CD14-positive monocyte (primary cell): ENCODE data around the gene PRR33. TPM values are rescaled to one million over a fixed set of nuclear protein-coding genes. Genes with fewer than 3 reads are reported as not detected.

Source experiments
- DNase-seq, 3 donors: peaks; one replicate each; pipeline ENCODE4 v3.0.0-alpha.2; 2011 to 2022
- H2AFZ ChIP-seq: 2 replicates; pipeline ENCODE4 v1.6.0; 2012; ENCODE audit warnings: mild to moderate bottlenecking, low read depth, low read length, inconsistent platforms; ENCODE audit not compliant: insufficient read depth, poor library complexity, severe bottlenecking
- H3K27ac ChIP-seq, 2 donors: 1 replicate in 1 of 2; 2 replicates in 1 of 2; pipeline ENCODE4 v1.5.1; 2012 to 2013; ENCODE audit warnings: low read length in 2 of 2, control low read depth in 1 of 2, inconsistent platforms in 1 of 2, low read depth in 1 of 2, mild to moderate bottlenecking in 1 of 2
- H3K27me3 ChIP-seq, 2 donors: one replicate each; pipeline versions ENCODE4 v1.6.0 to v1.6.1; 2011 to 2013; ENCODE audit warnings: low read length in 2 of 2; ENCODE audit not compliant: control insufficient read depth in 2 of 2, insufficient read depth in 2 of 2
- H3K36me3 ChIP-seq, 2 donors: replicated peaks in 1 of 2; 1 replicate in 1 of 2; 2 replicates in 1 of 2; pipeline versions ENCODE4 v1.5.1 to v1.6.1; 2012 to 2013; ENCODE audit warnings: low read length in 2 of 2, control low read depth in 1 of 2, inconsistent platforms in 1 of 2, mild to moderate bottlenecking in 1 of 2; ENCODE audit not compliant: insufficient read depth in 2 of 2, control insufficient read depth in 1 of 2
- H3K4me1 ChIP-seq, 2 donors: 1 replicate in 1 of 2; 2 replicates in 1 of 2; pipeline versions ENCODE4 v1.5.1 to v1.6.1; 2012 to 2013; ENCODE audit warnings: low read length in 2 of 2, control low read depth in 1 of 2, inconsistent platforms in 1 of 2, mild to moderate bottlenecking in 1 of 2, moderate library complexity in 1 of 2; ENCODE audit not compliant: insufficient read depth in 2 of 2, control insufficient read depth in 1 of 2
- H3K4me2 ChIP-seq: replicated peaks from 2 replicates; pipeline ENCODE3; 2012; ENCODE audit warnings: low read length, moderate library complexity, mild to moderate bottlenecking; ENCODE audit not compliant: poor library complexity, severe bottlenecking; ENCODE audit errors: extremely low read depth
- H3K4me3 ChIP-seq, 3 experiments: fragments of 200-600 bp in 1 of 3; sonication (generic) in 1 of 3; replicated peaks in 1 of 3; 1 replicate in 2 of 3; 2 replicates in 1 of 3; pipeline ENCODE4 v1.5.1; 2011 to 2013; ENCODE audit warnings: low read length in 3 of 3, mild to moderate bottlenecking in 3 of 3, control low read depth in 2 of 3, low read depth in 2 of 3, inconsistent platforms in 1 of 3, moderate library complexity in 1 of 3
- H3K79me2 ChIP-seq: 2 replicates; pipeline ENCODE4 v1.6.0; 2012; ENCODE audit warnings: mild to moderate bottlenecking, control low read depth, inconsistent platforms, low read length, moderate library complexity; ENCODE audit not compliant: insufficient read depth
- H3K9ac ChIP-seq: 2 replicates; pipeline ENCODE4 v1.6.0; 2017; ENCODE audit warnings: low read length, mild to moderate bottlenecking; ENCODE audit not compliant: insufficient read depth, poor library complexity, severe bottlenecking
- H3K9me3 ChIP-seq, 2 donors: replicated peaks in 1 of 2; 1 replicate in 1 of 2; 2 replicates in 1 of 2; pipeline versions ENCODE4 v1.5.1 to v1.6.1; 2012 to 2013; ENCODE audit warnings: low read length in 2 of 2, control low read depth in 1 of 2; ENCODE audit not compliant: control insufficient read depth in 1 of 2, insufficient read depth in 1 of 2
- H4K20me1 ChIP-seq: 2 replicates; pipeline ENCODE4 v1.6.0; 2012; ENCODE audit warnings: mild to moderate bottlenecking, low read length, control low read depth, moderate library complexity; ENCODE audit not compliant: insufficient read depth
- H3K27ac Mint-ChIP-seq, 7 donors: one replicate each; pipeline ENCODE4 v1.8.0; 2020; ENCODE audit warnings: mild to moderate bottlenecking in 7 of 7, mixed read lengths in 7 of 7, moderate library complexity in 6 of 7, inconsistent platforms in 2 of 7
- H3K27me3 Mint-ChIP-seq, 3 donors: one replicate each; pipeline ENCODE4 v1.8.0; 2021 to 2022; ENCODE audit warnings: low read depth in 3 of 3, mild to moderate bottlenecking in 3 of 3, mixed read lengths in 3 of 3, moderate library complexity in 3 of 3, inconsistent platforms in 1 of 3
- H3K36me3 Mint-ChIP-seq, 2 donors: one replicate each; pipeline ENCODE4 v1.8.0; 2020; ENCODE audit warnings: mixed read lengths in 2 of 2, inconsistent platforms in 1 of 2, mild to moderate bottlenecking in 1 of 2
- H3K4me1 Mint-ChIP-seq: one replicate; pipeline ENCODE4 v1.8.0; 2020; ENCODE audit warnings: mild to moderate bottlenecking, mixed read lengths
- H3K4me3 Mint-ChIP-seq, 2 donors: one replicate each; pipeline ENCODE4 v1.8.0; 2020; ENCODE audit warnings: mild to moderate bottlenecking in 2 of 2, mixed read lengths in 2 of 2, moderate library complexity in 1 of 2
- H3K9me3 Mint-ChIP-seq, 7 donors: one replicate each; pipeline ENCODE4 v1.8.0; 2020 to 2022; ENCODE audit warnings: mixed read lengths in 7 of 7, mild to moderate bottlenecking in 6 of 7, moderate library complexity in 6 of 7, inconsistent platforms in 2 of 7
- WGBS: methylation state at CpG from one replicate; pipeline ENCODE4 v1.1.5; 2013; ENCODE audit warnings: missing lambda C conversion rate; ENCODE audit not compliant: insufficient coverage; 5-methylcytosine and 5-hydroxymethylcytosine counted together
- intact Hi-C, 2 donors: fragments of 100-400 bp; cut with micrococcal nuclease; formaldehyde crosslinking; loops; one replicate each; pipeline versions ENCODE4 v1.15.0 to v1.15.1; 2023
- polyA plus RNA-seq, 3 donors: library from polyadenylated mRNA; depleted of rRNA in 1 of 3; unstranded in 2 of 3; stranded (reverse) in 1 of 3; fragments of 300-500 nt in 2 of 3; fragments of >200 nt in 1 of 3; fragmentation: Illumina TruSeq in 2 of 3; gene quantifications; 1 replicate in 2 of 3; 2 replicates in 1 of 3; pipeline ENCODE4 v1.2.3, GENCODE V29; 2012 to 2021
- TF ChIP-seq, protein P1 (sequence below): fragments of 200-600 bp; IDR thresholded peaks from one replicate; pipeline ENCODE4 v1.8.0; 2022; ENCODE audit warnings: antibody characterized with exemption, mild to moderate bottlenecking

Gene PRR33
- polyA plus RNA-seq, 3 donors = not detected

DNA sequence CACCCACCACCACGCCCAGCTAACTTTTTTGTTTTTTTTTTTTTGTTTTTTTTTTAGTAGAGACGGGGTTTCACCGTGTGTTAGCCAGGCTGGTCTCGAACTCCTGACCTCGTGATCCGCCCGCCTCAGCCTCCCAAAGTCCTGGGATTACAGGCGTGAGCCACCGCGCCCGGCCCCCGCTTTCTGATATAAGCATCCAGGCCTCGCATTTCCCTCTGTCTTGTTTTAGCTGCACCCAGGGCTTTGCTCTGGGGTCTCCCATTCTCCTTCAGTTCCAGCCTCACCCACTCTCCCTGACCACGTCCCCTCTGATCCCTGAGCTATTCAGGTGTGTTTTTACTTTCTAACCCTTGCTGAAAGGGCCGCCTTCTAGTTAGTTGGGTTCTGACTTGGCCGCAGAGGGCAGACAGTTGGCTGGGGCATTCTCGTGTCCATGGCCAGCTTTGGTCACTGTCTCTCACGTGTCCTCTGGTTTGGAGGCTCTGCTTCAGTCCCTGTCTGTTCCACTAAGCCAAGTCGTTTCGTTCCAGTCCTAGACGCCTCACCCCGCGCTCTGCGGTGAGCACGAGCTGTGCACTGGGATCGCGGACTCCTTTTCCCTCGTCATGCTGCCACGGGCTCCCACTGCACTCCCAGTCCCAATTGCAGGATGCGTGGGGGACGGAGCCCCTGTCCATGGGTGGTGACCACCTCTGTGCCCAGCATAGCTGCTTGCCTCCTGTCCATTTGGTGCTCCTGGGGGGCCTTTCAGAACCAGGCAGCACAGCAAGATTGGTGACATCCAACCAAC is 21.8 kb upstream of the PRR33 start:
- Histone ChIP-seq H3K9ac (no peak overlapping the region), H4K20me1 (peaks cover 25% of the 10 kb centered on the region), H3K27me3 (no peaks in the 10 kb centered on the region), H3K27ac (no peak overlapping the region), H2AFZ (no peak overlapping the region), H3K36me3 (no peaks in the 10 kb centered on the region), H3K79me2 (no peaks in the 10 kb centered on the region), H3K4me2 (no peak overlapping the region), H3K4me1 (peaks cover 11 to 15% of the 10 kb centered on the region in 2 donors), H3K4me3 (no peak overlapping the region), H3K9me3 (no peaks in the 10 kb centered on the region)
- H3K36me3 Mint-ChIP-seq = peaks cover 2 to 4% of the 10 kb centered on the region in 2 donors
- WGBS = 94% methylated on average over 26 of the region's 31 CpGs
- H3K4me1 Mint-ChIP-seq = peaks cover 16% of the 10 kb centered on the region
- H3K4me3 Mint-ChIP-seq = no peak overlapping the region
- H3K9me3 Mint-ChIP-seq = peaks cover 0 to 5% (median 0%) of the 10 kb centered on the region in 7 donors
- H3K27me3 Mint-ChIP-seq = peaks cover 1 to 8% (median 6%) of the 10 kb centered on the region in 3 donors
- intact Hi-C loops = loop anchor here (1.0 to 10.0 kb wide), 2 partner anchors 26 to 79 kb away; partner anchors contain the start of genes SYT8 (in 1 of the 2) and TNNI2 (in 1 of the 2)
- TF ChIP-seq, protein P1, sequence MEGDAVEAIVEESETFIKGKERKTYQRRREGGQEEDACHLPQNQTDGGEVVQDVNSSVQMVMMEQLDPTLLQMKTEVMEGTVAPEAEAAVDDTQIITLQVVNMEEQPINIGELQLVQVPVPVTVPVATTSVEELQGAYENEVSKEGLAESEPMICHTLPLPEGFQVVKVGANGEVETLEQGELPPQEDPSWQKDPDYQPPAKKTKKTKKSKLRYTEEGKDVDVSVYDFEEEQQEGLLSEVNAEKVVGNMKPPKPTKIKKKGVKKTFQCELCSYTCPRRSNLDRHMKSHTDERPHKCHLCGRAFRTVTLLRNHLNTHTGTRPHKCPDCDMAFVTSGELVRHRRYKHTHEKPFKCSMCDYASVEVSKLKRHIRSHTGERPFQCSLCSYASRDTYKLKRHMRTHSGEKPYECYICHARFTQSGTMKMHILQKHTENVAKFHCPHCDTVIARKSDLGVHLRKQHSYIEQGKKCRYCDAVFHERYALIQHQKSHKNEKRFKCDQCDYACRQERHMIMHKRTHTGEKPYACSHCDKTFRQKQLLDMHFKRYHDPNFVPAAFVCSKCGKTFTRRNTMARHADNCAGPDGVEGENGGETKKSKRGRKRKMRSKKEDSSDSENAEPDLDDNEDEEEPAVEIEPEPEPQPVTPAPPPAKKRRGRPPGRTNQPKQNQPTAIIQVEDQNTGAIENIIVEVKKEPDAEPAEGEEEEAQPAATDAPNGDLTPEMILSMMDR = no peak
- no peak for DNase-seq
- H3K27ac Mint-ChIP-seq = peak overlapping the region in 6 of 7 donors; percentile 12 to 86 (median 58)

DNA sequence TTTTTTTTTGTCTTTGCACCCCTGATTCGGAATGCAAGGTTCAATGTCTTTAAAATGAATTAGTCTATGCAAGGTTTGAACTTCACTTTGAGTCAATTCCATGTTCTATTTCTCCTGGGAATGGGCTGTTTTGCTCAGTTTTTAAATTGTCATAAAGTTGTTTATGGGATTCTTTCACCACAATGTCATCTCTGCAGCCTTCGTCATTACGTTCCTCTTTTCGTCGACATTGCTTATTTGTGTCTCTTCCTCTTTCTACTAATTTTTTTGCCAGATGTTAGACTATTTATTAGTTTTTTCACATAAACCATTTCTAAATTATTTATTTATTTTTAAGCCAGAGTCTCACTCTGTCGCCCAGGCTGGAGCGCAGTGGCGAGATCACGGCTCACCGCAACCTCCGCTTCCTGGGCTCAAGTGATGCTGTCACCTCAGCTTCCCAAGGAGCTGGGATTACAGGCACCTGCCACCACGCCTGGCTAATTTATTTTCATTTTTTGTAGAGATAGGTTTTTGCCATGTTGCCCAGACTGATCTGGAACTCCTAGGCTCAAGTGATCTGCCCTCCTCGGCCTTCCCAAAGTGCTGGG is 20.7 kb upstream of the PRR33 start:
- TF ChIP-seq, protein P1 = no peak
- H3K4me3 Mint-ChIP-seq = peak overlapping the region in 1 of 2 donors; percentile 21
- Histone ChIP-seq H4K20me1 (peaks cover 19% of the 10 kb centered on the region), H3K4me2 (peak overlapping the region; percentile 15), H3K27me3 (no peaks in the 10 kb centered on the region), H3K79me2 (no peaks in the 10 kb centered on the region), H3K9me3 (no peaks in the 10 kb centered on the region), H3K36me3 (no peaks in the 10 kb centered on the region), H3K9ac (no peak overlapping the region), H3K27ac (peak overlapping the region; percentile 5 to 58), H3K4me3 (no peak overlapping the region), H3K4me1 (peaks cover 11 to 15% of the 10 kb centered on the region in 2 donors), H2AFZ (no peak overlapping the region)
- H3K4me1 Mint-ChIP-seq = peaks cover 15% of the 10 kb centered on the region
- intact Hi-C loops = loop anchor here in 1 of 2 donors (1.0 to 10.0 kb wide), 2 partner anchors 26 to 78 kb away; partner anchors contain the start of genes SYT8 and TNNI2
- 81% methylated on average over 5 of the region's 13 CpGs for WGBS
- H3K9me3 Mint-ChIP-seq = peaks cover 0 to 5% (median 0%) of the 10 kb centered on the region in 7 donors
- H3K36me3 Mint-ChIP-seq = peaks cover 6 to 8% of the 10 kb centered on the region in 2 donors
- H3K27ac Mint-ChIP-seq = peak overlapping the region; percentile 40 to 86 (median 76)
- peaks cover 1 to 7% (median 6%) of the 10 kb centered on the region in 3 donors for H3K27me3 Mint-ChIP-seq
- peak; percentile 51 to 63 (median 53) for DNase-seq
